AG04450 (cell line): ENCODE results near the gene GLT1D1. TPM values are rescaled to one million over a fixed set of nuclear protein-coding genes. Genes with fewer than 3 reads are reported as not detected.

Experiments
- CTCF ChIA-PET: fragments of 300-600, 350-600 bp; formaldehyde crosslinking; extraction: SDS; loops from one replicate; lab custom pipeline; 2022; ENCODE audit warnings: antibody characterized with exemption, inconsistent platforms; lab: Charles Lee
- POLR2A ChIA-PET: fragments of 350-600 bp; formaldehyde crosslinking; extraction: SDS; loops from one replicate; lab custom pipeline; 2021; ENCODE audit warnings: antibody characterized with exemption, inconsistent platforms; lab: Yijun Ruan, JAX
- DNase-seq: peaks from one replicate; pipeline ENCODE4 v3.0.0-alpha.2; 2011; ENCODE audit warnings: low read depth, low spot score
- H3K27ac ChIP-seq: one replicate; pipeline ENCODE4 v1.5.1; 2012; ENCODE audit warnings: low read depth, low read length, control low read depth
- H3K27me3 ChIP-seq: one replicate; pipeline ENCODE4 v1.6.0; 2012; ENCODE audit warnings: low read length; ENCODE audit not compliant: control insufficient read depth, insufficient read depth
- H3K4me3 ChIP-seq: 2 replicates; pipeline ENCODE4 v1.5.1; 2011; ENCODE audit warnings: mild to moderate bottlenecking, low read depth, low read length, control low read depth
- H3K9me3 ChIP-seq: 2 replicates; pipeline ENCODE4 v1.5.1; 2012; ENCODE audit warnings: low read length; ENCODE audit not compliant: control insufficient read depth, insufficient read depth
- polyA plus RNA-seq: library from polyadenylated mRNA; depleted of rRNA; stranded (reverse); fragments of >200 nt; gene quantifications from 2 replicates; pipeline ENCODE4 v1.2.3, GENCODE V29; 2011
- TF ChIP-seq, protein P1 (sequence below): IDR thresholded peaks from 2 replicates; pipeline ENCODE4 v1.5.1; 2011; ENCODE audit warnings: low read depth, low read length, control low read depth, inconsistent platforms

The GLT1D1 gene
- polyA plus RNA-seq, 1 experiment = not detected

DNA sequence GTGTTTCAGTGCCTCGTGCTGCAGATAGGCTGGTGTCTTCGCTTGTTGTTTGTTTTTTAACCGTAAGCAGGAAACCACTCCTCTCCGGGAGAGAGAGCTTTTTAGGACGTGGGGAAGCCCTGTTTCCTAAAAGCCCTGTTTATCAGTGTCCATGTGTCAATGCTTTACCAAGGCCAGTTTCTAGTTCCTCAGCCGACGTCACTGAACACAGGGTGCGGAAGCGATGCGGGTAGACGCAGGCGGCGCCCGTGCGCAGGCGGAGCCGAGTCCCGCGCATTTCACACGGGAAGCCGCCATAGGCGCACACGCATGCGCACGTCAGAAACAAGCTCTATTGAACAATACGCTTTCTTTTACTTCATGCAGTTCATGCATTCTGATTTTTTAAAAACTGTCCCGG, 79.8 kb downstream of the GLT1D1 start:
- DNase-seq = no peak

DNA sequence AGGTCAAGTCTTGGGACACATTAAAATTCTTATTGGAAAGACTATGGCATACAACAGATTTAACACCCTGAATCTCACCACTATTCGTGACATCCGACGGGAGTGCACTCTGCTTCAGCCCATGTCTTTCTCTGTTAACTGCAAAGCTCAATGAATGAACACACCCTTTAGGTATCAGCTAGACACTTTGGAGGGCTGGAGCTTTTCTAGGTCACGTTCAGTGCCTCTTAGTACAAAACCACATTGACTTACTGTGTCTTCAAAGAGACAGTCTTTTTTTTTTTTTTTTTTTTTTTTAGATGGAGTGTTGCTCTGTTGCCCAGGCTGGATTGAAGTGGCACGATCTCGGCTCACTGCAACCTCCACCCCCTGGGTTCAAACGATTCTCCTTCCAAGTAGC, 80.6 kb downstream of the GLT1D1 start:
- POLR2A ChIA-PET = no interaction called here
- Histone ChIP-seq H3K4me3 (no peak overlapping the region), H3K9me3 (peaks cover 62% of the 10 kb centered on the region), H3K27ac (no peak overlapping the region), H3K27me3 (no peaks in the 10 kb centered on the region)
- no peak for DNase-seq
- TF ChIP-seq, protein P1, sequence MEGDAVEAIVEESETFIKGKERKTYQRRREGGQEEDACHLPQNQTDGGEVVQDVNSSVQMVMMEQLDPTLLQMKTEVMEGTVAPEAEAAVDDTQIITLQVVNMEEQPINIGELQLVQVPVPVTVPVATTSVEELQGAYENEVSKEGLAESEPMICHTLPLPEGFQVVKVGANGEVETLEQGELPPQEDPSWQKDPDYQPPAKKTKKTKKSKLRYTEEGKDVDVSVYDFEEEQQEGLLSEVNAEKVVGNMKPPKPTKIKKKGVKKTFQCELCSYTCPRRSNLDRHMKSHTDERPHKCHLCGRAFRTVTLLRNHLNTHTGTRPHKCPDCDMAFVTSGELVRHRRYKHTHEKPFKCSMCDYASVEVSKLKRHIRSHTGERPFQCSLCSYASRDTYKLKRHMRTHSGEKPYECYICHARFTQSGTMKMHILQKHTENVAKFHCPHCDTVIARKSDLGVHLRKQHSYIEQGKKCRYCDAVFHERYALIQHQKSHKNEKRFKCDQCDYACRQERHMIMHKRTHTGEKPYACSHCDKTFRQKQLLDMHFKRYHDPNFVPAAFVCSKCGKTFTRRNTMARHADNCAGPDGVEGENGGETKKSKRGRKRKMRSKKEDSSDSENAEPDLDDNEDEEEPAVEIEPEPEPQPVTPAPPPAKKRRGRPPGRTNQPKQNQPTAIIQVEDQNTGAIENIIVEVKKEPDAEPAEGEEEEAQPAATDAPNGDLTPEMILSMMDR = no peak
- CTCF ChIA-PET = no interaction called here

More for the DNA sequence above, 79.8 kb downstream of the GLT1D1 start:
- TF ChIP-seq, protein P1 = no peak
- CTCF ChIA-PET = no interaction called here
- H3K4me3 ChIP-seq = no peak overlapping the region
- no peak overlapping the region for H3K27ac ChIP-seq
- H3K9me3 ChIP-seq = peaks cover 67% of the 10 kb centered on the region
- POLR2A ChIA-PET = no interaction called here
- no peaks in the 10 kb centered on the region for H3K27me3 ChIP-seq

DNA sequence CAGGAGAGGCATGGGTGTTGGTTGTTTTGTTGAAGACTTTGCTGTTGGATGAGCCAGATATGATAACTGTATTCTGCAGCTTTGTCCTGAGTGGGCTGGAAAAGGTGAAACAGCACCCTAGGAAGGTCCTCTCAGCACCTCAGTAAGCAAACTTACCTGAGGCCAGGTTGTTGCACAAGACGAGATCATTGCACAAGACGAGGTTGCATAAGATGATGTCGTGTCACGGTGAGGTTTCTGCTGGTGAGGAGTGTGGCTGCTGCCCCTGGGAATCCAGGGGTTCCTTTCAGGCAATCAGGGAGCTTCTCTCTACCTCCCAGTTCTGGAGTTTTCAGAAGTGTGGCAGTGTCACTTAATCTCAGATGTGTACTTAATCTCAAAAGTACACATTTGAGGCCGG, 85.6 kb downstream of the GLT1D1 start:
- no peak for DNase-seq
- H3K9me3 ChIP-seq = peaks cover 41% of the 10 kb centered on the region
- no peak overlapping the region for H3K27ac ChIP-seq
- no peak overlapping the region for H3K4me3 ChIP-seq
- TF ChIP-seq, protein P1 = no peak
- no peaks in the 10 kb centered on the region for H3K27me3 ChIP-seq
- ChIA-PET CTCF (no interaction called here), POLR2A (no interaction called here)

DNA sequence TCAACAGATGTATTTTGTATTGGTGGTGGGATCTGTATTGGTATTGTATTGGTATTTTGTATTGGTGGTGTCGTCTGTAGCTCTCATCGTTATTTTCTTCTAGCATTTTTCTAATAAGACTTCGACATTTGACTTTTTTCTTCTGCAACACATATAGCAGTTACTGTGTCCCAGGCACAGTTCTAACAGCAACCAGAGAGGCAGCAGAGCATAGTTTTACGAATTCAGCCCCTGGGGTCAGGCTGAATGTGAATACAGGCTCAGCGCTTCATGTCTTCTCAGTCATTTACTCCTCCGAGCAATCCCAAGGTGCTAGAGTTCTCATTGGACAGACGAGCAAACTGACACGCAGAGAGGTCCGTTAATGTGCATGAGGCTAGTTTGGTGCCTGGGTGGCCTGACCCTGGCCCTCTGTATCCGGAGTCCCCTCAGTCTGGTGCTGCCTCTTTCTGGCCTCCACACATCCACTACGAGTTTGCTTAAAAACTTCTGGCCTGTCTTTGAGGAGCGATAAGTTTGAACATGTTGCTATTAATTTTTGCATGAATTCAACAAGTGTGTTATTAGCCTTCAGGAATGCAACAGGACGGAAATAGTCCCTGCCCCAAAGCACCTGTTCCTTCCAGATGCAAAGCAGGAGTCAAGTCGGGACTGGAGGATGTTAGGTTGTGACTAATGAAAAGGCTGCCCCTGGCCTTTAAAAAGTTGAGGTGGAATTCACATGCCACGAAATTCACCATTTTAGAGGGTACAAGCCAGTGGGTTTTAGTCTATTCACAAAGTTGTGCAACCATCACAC, 87.0 kb downstream of the GLT1D1 start:
- TF ChIP-seq, protein P1 = no peak
- no peak overlapping the region for H3K27ac ChIP-seq
- no peaks in the 10 kb centered on the region for H3K27me3 ChIP-seq
- peaks cover 34% of the 10 kb centered on the region for H3K9me3 ChIP-seq
- no peak for DNase-seq
- ChIA-PET CTCF (no interaction called here), POLR2A (no interaction called here)
- H3K4me3 ChIP-seq = no peak overlapping the region

DNA sequence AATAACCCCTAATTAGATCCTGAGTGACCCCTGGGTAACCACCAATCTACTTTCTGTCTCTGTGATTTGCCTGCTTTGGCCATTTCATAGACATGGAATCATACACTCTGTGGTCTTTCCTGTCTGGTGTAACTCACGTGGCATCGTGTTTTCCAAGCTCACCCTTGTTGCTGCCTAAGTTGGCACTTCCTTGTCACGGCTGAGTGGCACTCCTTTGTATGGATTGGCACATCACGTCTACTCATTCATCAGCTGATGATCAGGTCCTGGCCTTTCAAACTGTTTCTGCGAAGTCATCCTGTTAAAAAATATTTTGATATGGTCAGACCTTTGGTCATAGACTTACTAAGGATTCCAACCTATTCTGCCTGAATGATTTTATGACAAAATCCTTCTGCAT, 87.7 kb downstream of the GLT1D1 start:
- peaks cover 35% of the 10 kb centered on the region for H3K9me3 ChIP-seq
- H3K27me3 ChIP-seq = no peaks in the 10 kb centered on the region
- TF ChIP-seq, protein P1 = no peak
- no peak overlapping the region for H3K27ac ChIP-seq
- no peak for DNase-seq
- POLR2A ChIA-PET = no interaction called here
- CTCF ChIA-PET = no interaction called here
- H3K4me3 ChIP-seq = no peak overlapping the region
